Measurements from ENCODE around the gene ZC3H10. TPM values are rescaled to one million over a fixed set of nuclear protein-coding genes. Genes with fewer than 3 reads are reported as not detected.
A peak's percentile ranks its signal among the peaks of the same experiment; 100 is the strongest.

ZC3H10 gene
- total and polyA plus RNA-seq, 2 of the 13 experiments (the other 11 are each of a cell fraction or from before 2014, with no cell fraction given) = 0.70 to 2.3 TPM

DNA sequence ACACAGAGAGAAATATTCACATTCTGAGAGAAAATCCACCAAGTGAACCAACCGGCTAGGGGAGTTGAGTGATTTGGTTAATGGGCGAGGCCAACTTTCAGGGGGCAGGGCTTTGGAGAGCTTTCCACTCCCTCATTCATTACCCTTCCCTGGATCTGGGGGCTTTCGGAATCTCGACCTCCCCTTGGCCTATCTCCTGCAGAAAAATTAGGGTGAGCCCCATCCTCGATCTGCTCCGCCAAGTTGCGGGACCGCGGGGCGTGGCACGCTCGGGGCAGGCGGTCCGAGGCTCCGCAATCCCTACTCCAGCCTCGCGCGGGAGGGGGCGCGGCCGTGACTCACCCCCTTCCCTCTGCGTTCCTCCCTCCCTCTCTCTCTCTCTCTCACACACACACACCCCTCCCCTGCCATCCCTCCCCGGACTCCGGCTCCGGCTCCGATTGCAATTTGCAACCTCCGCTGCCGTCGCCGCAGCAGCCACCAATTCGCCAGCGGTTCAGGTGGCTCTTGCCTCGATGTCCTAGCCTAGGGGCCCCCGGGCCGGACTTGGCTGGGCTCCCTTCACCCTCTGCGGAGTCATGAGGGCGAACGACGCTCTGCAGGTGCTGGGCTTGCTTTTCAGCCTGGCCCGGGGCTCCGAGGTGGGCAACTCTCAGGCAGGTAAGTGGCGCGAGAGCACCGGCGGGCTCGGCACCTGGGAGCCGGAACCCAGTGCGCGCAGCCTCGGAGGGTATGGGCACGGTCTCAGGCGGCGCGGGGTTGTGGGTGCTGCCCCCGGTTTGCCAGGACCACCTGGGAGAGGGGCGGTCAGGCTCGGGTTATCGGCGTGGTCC is 38.1 kb upstream of the ZC3H10 start, which contains the start of gene ERBB3 (continued):
- TF ChIP-seq CBX5 (CRISPR knock-in tag; IDR thresholded peaks at IDR 0.05; ENCODE audit: borderline replicate concordance) (no peak), SP5 (CRISPR knock-in tag; IDR thresholded peaks at IDR 0.05; ENCODE audit: borderline replicate concordance, low read depth) (peak; percentile 72; the same call in 1 of the 2 replicates), MED1 (CRISPR knock-in tag; IDR thresholded peaks at IDR 0.05) (peak; percentile 81), PCBP2 (optimal IDR thresholded peaks at IDR 0.05; ENCODE audit: low read depth, low read length, poor library complexity, severe bottlenecking) (no peak), ZNF10 (CRISPR knock-in tag; IDR thresholded peaks at IDR 0.05; ENCODE audit: borderline replicate concordance, low read depth) (no peak), SIX1 (CRISPR knock-in tag; IDR thresholded peaks at IDR 0.05; ENCODE audit: borderline replicate concordance) (peak; percentile 27; the same call in 1 of the 2 replicates), MAFF (IDR thresholded peaks at IDR 0.05; ENCODE audit: low read depth, low read length) (no peak), DR1 (CRISPR knock-in tag; IDR thresholded peaks at IDR 0.05) (0 out of 2 replicates have a peak, but pooled peaks have one; percentile 69), IRF2 (CRISPR knock-in tag; IDR thresholded peaks at IDR 0.05) (no peak; the same call in 1 of the 2 replicates), ZNF333 (CRISPR knock-in tag; IDR thresholded peaks at IDR 0.05; ENCODE audit: borderline replicate concordance) (no peak), ZNF101 (CRISPR knock-in tag; IDR thresholded peaks at IDR 0.05; ENCODE audit: borderline replicate concordance, low read depth) (0 out of 2 replicates have a peak, but pooled peaks have one; percentile 6), SP2 (CRISPR knock-in tag; IDR thresholded peaks at IDR 0.05) (peak; percentile 48), HDAC1 (CRISPR knock-in tag; IDR thresholded peaks at IDR 0.05) (peak; percentile 71), NR2C2 (CRISPR knock-in tag; IDR thresholded peaks at IDR 0.05; ENCODE audit: borderline replicate concordance) (no peak; the same call in 1 of the 2 replicates), ZNF724P (CRISPR knock-in tag; IDR thresholded peaks at IDR 0.05; ENCODE audit: borderline replicate concordance) (no peak), ZNF546 (CRISPR knock-in tag; conservative IDR thresholded peaks at IDR 0.05) (no peak), ZNF629 (CRISPR knock-in tag; conservative IDR thresholded peaks at IDR 0.05) (no peak), ZNF510 (CRISPR knock-in tag; IDR thresholded peaks at IDR 0.05; ENCODE audit: low read depth) (peak; percentile 27; the same call in 1 of the 2 replicates)
- TF ChIP-seq, protein P1, sequence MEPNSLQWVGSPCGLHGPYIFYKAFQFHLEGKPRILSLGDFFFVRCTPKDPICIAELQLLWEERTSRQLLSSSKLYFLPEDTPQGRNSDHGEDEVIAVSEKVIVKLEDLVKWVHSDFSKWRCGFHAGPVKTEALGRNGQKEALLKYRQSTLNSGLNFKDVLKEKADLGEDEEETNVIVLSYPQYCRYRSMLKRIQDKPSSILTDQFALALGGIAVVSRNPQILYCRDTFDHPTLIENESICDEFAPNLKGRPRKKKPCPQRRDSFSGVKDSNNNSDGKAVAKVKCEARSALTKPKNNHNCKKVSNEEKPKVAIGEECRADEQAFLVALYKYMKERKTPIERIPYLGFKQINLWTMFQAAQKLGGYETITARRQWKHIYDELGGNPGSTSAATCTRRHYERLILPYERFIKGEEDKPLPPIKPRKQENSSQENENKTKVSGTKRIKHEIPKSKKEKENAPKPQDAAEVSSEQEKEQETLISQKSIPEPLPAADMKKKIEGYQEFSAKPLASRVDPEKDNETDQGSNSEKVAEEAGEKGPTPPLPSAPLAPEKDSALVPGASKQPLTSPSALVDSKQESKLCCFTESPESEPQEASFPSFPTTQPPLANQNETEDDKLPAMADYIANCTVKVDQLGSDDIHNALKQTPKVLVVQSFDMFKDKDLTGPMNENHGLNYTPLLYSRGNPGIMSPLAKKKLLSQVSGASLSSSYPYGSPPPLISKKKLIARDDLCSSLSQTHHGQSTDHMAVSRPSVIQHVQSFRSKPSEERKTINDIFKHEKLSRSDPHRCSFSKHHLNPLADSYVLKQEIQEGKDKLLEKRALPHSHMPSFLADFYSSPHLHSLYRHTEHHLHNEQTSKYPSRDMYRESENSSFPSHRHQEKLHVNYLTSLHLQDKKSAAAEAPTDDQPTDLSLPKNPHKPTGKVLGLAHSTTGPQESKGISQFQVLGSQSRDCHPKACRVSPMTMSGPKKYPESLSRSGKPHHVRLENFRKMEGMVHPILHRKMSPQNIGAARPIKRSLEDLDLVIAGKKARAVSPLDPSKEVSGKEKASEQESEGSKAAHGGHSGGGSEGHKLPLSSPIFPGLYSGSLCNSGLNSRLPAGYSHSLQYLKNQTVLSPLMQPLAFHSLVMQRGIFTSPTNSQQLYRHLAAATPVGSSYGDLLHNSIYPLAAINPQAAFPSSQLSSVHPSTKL (CRISPR knock-in tag; IDR thresholded peaks at IDR 0.05) = peak; percentile 63; the same call in 1 of the 2 replicates
- TF ChIP-seq, protein P2, sequence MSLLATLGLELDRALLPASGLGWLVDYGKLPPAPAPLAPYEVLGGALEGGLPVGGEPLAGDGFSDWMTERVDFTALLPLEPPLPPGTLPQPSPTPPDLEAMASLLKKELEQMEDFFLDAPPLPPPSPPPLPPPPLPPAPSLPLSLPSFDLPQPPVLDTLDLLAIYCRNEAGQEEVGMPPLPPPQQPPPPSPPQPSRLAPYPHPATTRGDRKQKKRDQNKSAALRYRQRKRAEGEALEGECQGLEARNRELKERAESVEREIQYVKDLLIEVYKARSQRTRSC (CRISPR knock-in tag; IDR thresholded peaks at IDR 0.05; ENCODE audit: low read depth) = no peak
- TF ChIP-seq, protein P3, sequence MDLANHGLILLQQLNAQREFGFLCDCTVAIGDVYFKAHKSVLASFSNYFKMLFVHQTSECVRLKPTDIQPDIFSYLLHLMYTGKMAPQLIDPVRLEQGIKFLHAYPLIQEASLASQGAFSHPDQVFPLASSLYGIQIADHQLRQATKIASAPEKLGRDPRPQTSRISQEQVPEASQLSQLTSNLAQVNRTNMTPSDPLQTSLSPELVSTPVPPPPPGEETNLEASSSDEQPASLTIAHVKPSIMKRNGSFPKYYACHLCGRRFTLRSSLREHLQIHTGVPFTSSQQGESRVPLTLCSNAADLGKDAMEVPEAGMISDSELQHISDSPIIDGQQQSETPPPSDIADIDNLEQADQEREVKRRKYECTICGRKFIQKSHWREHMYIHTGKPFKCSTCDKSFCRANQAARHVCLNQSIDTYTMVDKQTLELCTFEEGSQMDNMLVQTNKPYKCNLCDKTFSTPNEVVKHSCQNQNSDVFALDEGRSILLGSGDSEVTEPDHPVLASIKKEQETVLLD (CRISPR knock-in tag; IDR thresholded peaks at IDR 0.05; ENCODE audit: low read depth) = peak; percentile 75
- TF ChIP-seq, protein P4, sequence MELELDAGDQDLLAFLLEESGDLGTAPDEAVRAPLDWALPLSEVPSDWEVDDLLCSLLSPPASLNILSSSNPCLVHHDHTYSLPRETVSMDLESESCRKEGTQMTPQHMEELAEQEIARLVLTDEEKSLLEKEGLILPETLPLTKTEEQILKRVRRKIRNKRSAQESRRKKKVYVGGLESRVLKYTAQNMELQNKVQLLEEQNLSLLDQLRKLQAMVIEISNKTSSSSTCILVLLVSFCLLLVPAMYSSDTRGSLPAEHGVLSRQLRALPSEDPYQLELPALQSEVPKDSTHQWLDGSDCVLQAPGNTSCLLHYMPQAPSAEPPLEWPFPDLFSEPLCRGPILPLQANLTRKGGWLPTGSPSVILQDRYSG (CRISPR knock-in tag; IDR thresholded peaks at IDR 0.05) = no peak; the same call in 1 of the 2 replicates

Measured in HepG2 (cell line).